Fibroblast of upper back skin (primary cell): Measurements from ENCODE around the gene KCNB1.

ENCODE experiments used
- DNase-seq: peaks from one replicate; pipeline ENCODE4 v3.0.0-alpha.2; 2013

KCNB1 gene

DNA sequence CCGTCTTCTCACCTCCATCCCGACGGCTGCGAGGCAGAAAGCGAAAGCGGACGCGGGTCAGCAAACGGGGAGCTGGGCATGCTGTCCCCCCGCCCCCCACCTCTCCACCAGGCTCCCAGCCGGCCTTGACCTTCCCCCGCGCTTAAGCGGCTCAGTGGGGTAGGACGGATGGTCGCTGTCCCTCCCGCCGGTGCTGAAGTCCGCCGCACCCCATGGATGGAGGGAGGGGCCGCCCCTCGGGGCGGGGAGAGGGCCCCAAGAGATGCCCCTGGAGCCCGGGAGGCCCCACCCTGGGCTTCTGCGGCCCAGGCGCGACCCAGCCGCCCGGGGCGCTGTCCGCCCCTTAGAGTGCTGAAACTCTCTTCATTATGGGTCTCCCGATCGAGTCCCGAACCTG, at the start of gene KCNB1:
TSS of gene KCNB1 (minus strand) at position 48 of the 397 bp plus-strand sequence. CDS start 188 bp downstream, outside the sequence.
- peak; percentile 34 for DNase-seq

- no peak for DNase-seq
Measured at GRCh38 chr20:49529470-49529869, 47.0 kb upstream of the KCNB1 start.

DNA sequence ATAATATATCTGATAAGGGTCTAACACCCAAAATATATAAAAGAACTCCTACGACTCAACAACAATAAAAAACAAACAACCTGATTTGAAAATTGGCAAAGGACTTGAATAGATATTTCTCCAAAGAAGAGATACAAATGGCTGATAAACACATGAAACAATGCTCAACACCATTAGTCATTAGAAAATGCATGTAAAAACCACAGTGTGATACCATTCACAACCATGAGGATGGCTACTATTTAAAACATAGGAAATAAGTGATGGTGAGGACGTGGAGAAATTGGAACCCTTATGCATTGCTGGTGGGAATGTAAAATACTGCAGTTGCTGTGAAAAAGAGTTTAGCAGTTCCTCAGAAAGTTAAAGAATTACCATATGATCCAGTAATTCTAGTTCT, 44.1 kb upstream of the KCNB1 start:
- no peak for DNase-seq

GRCh38 chr20:49526056-49526455, 43.6 kb upstream of the KCNB1 start:
- no peak for DNase-seq

DNA sequence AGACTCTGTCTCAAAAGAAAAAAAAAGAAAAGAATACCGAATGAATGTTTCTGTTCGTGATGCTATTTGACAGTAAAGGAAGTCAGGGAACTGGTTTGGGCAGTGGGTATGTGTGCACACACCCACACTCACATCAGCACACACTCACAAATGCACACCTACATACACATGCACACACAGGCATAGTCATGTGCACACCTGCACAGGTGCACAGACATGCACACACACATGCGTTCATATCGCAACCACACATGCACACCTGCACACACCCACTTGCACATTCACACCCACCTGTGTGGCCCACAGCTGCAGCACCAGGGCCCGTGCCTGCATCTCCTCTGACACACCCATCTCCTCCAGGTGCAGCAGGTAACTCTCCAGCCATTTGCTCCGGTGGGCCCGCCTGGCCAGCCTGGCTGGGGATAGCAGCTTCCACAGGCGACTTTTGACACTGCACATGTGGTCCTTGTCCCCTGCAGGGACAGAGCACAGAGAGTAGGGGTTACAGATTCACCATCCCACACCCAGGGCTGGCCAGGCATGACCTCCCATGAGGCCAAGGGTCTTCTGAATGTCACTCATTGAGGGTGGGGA, 41.4 kb upstream of the KCNB1 start:
- DNase-seq, result no peak

DNA sequence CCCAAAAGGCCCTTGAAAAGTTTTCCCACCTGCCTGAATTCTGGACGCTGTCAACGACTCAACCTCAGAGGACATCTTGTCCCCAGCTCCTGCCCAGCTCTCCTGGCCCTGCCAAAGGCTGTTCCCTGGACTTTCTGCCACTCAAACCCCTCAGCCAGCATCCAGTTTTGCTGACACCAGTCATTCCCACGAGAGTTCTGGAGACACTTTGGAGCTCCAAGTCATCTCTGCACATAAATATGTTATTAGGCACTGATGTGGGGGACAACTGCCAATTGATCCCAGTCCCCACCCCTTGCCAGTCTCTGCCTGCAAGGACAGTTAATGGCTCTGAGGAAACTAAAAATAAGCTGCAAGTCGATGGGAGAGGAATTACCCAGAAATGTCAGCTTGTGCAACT, 38.9 kb upstream of the KCNB1 start:
- DNase-seq, result no peak

DNA sequence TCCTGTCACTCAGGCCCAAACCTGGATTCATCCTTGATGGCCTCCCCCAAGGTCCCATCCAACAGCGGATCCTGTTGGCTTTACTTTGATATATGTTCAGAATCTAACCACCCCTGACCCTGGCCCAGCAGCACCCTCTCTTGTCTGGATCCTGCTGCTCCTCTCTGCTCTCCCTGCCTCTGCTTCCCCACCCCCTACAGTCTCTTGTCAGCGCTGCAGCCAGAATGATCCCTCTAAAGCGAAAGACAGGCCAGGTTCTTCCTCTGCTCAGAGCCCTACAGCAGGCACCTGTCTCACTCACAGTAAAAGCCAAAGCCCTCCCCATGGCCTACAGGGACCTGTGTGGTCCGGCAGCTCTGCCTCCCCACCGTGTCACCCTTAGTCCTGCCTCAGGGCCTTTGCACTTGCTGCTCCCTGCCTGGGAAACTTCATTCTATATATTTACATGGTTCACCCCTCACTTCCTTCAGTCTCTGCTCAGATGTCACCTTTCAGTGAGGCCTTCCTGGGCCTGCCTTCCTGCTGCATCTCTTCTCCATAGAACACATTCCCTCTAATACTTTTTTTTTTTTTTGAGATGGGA, 37.4 kb upstream of the KCNB1 start:
- DNase-seq, result no peak

- DNase-seq, result no peak
Measured at GRCh38 chr20:49519212-49519712, 36.8 kb upstream of the KCNB1 start.

DNA sequence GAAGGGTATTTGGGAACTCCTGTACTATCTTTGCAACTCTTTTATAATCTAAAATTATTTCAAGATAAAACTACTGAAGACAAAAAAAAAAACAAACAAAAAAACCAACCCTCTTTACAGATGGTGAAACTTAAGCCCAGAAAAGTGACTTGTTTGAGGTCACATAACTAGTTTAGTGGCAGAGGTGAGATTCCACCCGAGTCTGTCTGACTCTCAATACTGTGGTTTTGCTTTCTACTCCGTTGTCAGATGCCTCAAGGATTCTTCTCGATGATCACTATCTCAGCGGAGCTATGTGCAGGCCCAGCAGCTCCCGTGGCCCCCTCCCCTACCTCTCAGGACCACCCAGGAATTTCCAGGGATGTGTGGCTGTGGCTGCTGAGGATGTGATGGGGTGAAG, 36.1 kb upstream of the KCNB1 start:
- no peak for DNase-seq

DNA sequence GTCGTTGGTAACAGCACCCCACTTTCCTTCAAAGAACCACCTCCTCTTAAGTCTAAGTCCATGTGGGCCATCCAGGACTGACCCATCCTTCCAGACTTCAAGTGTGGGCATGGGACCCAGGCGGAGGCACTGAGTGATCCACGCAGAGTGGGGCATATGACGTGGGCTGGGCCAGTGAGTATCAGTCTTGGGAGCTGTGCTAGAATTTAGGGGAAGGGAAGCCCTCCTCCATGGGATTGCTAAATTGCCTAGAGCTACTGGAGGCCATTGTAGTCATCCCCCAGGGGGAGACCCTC, 35.3 kb upstream of the KCNB1 start:
- DNase-seq, result no peak

- DNase-seq, result no peak
Measured at GRCh38 chr20:49516916-49517804, 34.7 kb upstream of the KCNB1 start.

GRCh38 chr20:49515586-49515985, 33.1 kb upstream of the KCNB1 start:
- DNase-seq, result no peak

- no peak for DNase-seq
Measured at GRCh38 chr20:49513517-49513916, 31.0 kb upstream of the KCNB1 start.

DNA sequence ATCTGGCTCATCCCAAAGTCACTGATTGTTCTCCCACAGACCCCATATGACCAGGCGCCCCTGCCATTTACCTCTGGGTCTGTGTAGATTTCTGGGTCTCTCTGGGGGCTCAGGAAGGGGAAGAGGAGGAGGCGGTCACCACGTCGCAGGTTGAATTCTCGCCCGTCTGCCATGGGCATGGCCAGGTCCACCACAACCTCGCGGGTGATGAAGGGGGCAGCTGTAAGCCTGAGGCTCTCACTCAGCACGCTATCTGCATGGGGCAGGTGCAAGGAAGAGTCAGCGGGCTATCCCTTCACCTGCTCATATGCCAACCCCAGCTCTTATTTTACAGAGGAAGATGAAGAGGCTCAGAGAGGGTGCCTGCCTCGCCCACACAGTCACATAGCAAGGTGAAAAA, 30.5 kb upstream of the KCNB1 start:
- DNase-seq, result no peak

GRCh38 chr20:49511788-49512525, 29.5 kb upstream of the KCNB1 start:
- DNase-seq, result no peak

DNA sequence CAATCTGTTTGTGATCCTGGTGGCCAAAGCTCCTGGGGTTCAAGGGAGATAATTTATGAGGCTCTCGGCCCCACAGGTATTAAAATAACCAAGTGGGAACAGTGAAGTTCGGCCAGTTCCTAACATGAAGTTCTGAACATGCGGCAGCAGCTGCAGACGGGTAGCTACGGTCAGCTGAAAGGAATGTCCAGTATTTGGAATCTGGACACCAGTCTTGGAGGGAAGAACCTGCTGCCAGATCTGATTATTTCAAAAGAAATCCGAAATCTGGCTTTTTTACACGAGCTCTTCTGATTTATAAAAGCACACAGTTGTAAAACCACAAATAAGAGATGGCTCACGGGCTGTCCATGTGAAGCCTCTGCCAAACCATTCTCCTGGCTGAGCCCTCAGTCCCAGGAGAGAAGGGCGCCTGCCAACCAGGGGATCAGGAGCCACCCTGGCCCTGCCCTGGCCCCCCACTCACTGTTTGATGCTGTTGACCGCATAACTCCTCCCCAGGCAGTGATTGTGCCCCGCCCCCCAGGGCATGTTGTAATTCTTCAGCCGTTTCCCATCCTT, 28.2 kb upstream of the KCNB1 start:
- DNase-seq, result peak; percentile 94

DNA sequence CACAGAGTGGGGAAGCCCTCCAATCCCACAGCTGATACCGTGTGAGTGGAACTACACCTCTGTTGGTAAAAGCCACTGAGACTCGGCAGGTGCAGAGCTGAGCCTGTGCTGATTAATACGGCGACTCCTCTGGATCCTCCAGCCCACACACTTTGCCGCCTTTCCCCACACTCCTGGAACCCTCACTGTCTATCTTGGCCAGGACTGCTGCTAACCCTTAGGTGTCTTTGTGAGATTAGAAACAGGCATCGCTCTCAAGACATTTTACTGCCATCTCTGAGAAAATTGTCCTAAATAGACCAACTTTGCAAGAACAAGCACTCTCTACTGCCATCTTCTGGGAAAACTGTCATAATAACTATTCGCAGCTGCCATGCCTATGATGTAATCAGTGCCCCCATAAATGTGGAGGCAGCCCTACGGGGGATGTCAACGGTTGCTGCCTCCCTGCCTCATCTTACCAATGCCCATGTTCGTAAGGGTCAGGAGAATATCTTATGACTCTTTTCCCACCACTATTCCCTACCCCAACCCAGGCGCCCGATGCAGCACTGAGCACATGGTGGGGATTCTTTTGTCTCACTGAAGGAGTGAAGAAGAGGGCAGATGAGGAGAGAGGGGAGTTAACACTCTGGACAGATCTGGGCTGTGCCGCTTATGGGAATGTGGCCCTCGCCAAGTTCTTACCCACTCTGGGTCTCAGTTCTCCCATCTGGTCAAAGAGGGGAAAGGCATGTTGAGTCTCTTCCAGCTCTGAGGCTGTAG, 26.1 kb upstream of the KCNB1 start:
- DNase-seq, result peak; percentile 48

- DNase-seq, result no peak
Measured at GRCh38 chr20:49507741-49508434, 25.4 kb upstream of the KCNB1 start.

- peak; percentile 50 for DNase-seq
Measured at GRCh38 chr20:49505518-49505917, 23.1 kb upstream of the KCNB1 start.

- no peak for DNase-seq
Measured at GRCh38 chr20:49503176-49503575, 20.7 kb upstream of the KCNB1 start.

DNA sequence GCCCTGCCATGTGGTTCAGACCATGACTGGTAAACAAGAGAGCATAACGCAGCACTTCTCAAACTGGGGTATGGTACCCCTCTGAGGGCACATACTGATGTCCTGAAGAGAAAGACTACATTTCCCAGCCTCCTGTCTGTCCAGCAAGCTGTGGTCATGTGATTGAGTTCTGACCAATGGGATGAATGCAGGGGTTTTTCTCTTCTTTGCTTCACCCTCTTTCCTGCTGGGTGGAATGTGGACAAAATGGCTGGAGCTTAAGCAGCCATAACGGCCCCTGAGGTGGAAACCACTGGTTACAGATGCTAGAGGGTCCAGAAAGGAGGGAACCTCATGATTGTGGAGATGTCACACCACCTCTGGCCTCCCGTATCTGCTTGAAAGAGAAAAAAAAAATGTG, 19.4 kb upstream of the KCNB1 start:
- peak; percentile 7 for DNase-seq

- no peak for DNase-seq
Measured at GRCh38 chr20:49497398-49497669, 14.9 kb upstream of the KCNB1 start.
